HepG2 (cell line): ENCODE data around the gene MMP24OS. TPM values are rescaled to one million over a fixed set of nuclear protein-coding genes. Genes with fewer than 3 reads are reported as not detected.

Source experiments
- ARNT2 ChIP-seq: sonication (generic); formaldehyde crosslinking; IDR thresholded peaks from 2 replicates; pipeline ENCODE4 v1.8.0; 2022; ENCODE audit warnings: mild to moderate bottlenecking, low read depth, missing genetic modification reagents, moderate library complexity
- EP300 ChIP-seq, 3 experiments: sonication (generic) in 1 of 3; formaldehyde crosslinking in 1 of 3; IDR thresholded peaks; 2 replicates each; pipeline versions ENCODE4 v1.5.1 to v1.6.1; 2011 to 2020; ENCODE audit warnings: low read depth in 2 of 3, low read length in 2 of 3, borderline replicate concordance in 1 of 3, improper control_type of control experiment in 1 of 3, mild to moderate bottlenecking in 1 of 3, missing genetic modification reagents in 1 of 3, moderate library complexity in 1 of 3
- GFI1 ChIP-seq: sonication (generic); formaldehyde crosslinking; IDR thresholded peaks from 2 replicates; pipeline ENCODE4 v1.5.0; 2020; ENCODE audit warnings: missing genetic modification reagents, mild to moderate bottlenecking, borderline replicate concordance
- HDAC1 ChIP-seq: sonication (generic); formaldehyde crosslinking; IDR thresholded peaks from 2 replicates; pipeline ENCODE4 v1.5.1; 2020; ENCODE audit warnings: mild to moderate bottlenecking, missing genetic modification reagents
- HNF4G ChIP-seq, 2 experiments: sonication (generic) in 1 of 2; formaldehyde crosslinking in 1 of 2; IDR thresholded peaks; 2 replicates each; pipeline versions ENCODE4 v1.4.0 to v1.6.1; 2011 to 2020; ENCODE audit warnings: borderline replicate concordance in 2 of 2, low read depth in 2 of 2, mild to moderate bottlenecking in 2 of 2, low read length in 1 of 2, missing genetic modification reagents in 1 of 2, moderate library complexity in 1 of 2
- HOXA7 ChIP-seq: sonication (generic); formaldehyde crosslinking; IDR thresholded peaks from 2 replicates; pipeline ENCODE4 v1.8.1; 2022; ENCODE audit warnings: mild to moderate bottlenecking, missing genetic modification reagents, moderate library complexity
- KLF9 ChIP-seq: IDR thresholded peaks from 2 replicates; pipeline ENCODE4 v1.6.1; 2016; ENCODE audit warnings: low read depth
- MAFK ChIP-seq, 2 experiments: IDR thresholded peaks in 1 of 2; conservative IDR thresholded peaks in 1 of 2; 2 replicates each; pipeline ENCODE4 v1.6.1; 2011; ENCODE audit warnings: improper control_type of control experiment in 2 of 2, low read length in 2 of 2
- MEF2D ChIP-seq: sonication (generic); formaldehyde crosslinking; IDR thresholded peaks from 2 replicates; pipeline ENCODE4 v1.5.1; 2020; ENCODE audit warnings: mild to moderate bottlenecking, missing genetic modification reagents
- POLR2AphosphoS5 ChIP-seq: IDR thresholded peaks from 2 replicates; pipeline ENCODE4 v1.6.1; 2012; ENCODE audit warnings: low read depth, low read length
- PTBP1 ChIP-seq: fragments of 200-400 bp; formaldehyde crosslinking; IDR thresholded peaks from 2 replicates; pipeline ENCODE4 v1.6.1; 2018; ENCODE audit warnings: low read length, low read depth; ENCODE audit not compliant: poor library complexity, severe bottlenecking
- RBM22 ChIP-seq: fragments of 200-400 bp; formaldehyde crosslinking; optimal IDR thresholded peaks from 2 replicates; pipeline ENCODE3; 2017; ENCODE audit warnings: mild to moderate bottlenecking, low read length, moderate library complexity
- SAP130 ChIP-seq: IDR thresholded peaks from 2 replicates; pipeline ENCODE4 v1.6.1; 2016; ENCODE audit warnings: low read depth
- TBX2 ChIP-seq: sonication (generic); formaldehyde crosslinking; IDR thresholded peaks from 2 replicates; pipeline ENCODE4 v1.5.0; 2020; ENCODE audit warnings: missing genetic modification reagents, mild to moderate bottlenecking, borderline replicate concordance
- TCF7L2 ChIP-seq: IDR thresholded peaks from 2 replicates; pipeline ENCODE4 v1.6.1; 2011; ENCODE audit warnings: mild to moderate bottlenecking, low read depth, low read length, moderate library complexity
- TGIF2 ChIP-seq: IDR thresholded peaks from 2 replicates; pipeline ENCODE4 v1.6.1; 2016; ENCODE audit warnings: control low read depth, missing compliant biosample characterization
- ZFP1 ChIP-seq: IDR thresholded peaks from 2 replicates; pipeline ENCODE4 v1.6.1; 2016
- ZMYM3 ChIP-seq: sonication (generic); formaldehyde crosslinking; IDR thresholded peaks from 2 replicates; pipeline ENCODE4 v1.5.1; 2020; ENCODE audit warnings: mild to moderate bottlenecking, missing genetic modification reagents
- ZNF17 ChIP-seq: sonication (generic); formaldehyde crosslinking; IDR thresholded peaks from 2 replicates; pipeline ENCODE4 v1.5.0; 2020; ENCODE audit warnings: mild to moderate bottlenecking, missing genetic modification reagents
- ZNF24 ChIP-seq: fragments of 450-650 bp; IDR thresholded peaks from 2 replicates; pipeline ENCODE4 v1.6.1; 2017; ENCODE audit warnings: antibody characterized with exemption, mild to moderate bottlenecking
- ZNF317 ChIP-seq: sonication (generic); formaldehyde crosslinking; IDR thresholded peaks from 2 replicates; pipeline ENCODE4 v1.5.0; 2020; ENCODE audit warnings: mild to moderate bottlenecking, missing genetic modification reagents
- ZNF484 ChIP-seq: sonication (generic); formaldehyde crosslinking; IDR thresholded peaks from 2 replicates; pipeline ENCODE4 v1.5.1; 2020; ENCODE audit warnings: mild to moderate bottlenecking, low read depth, missing genetic modification reagents, borderline replicate concordance
- ZNF569 ChIP-seq: sonication (generic); formaldehyde crosslinking; IDR thresholded peaks from 2 replicates; pipeline ENCODE4 v1.5.0; 2020; ENCODE audit warnings: mild to moderate bottlenecking, missing genetic modification reagents, moderate library complexity, borderline replicate concordance
- ZNF615 ChIP-seq: sonication (generic); formaldehyde crosslinking; IDR thresholded peaks from 2 replicates; pipeline ENCODE4 v1.5.0; 2020; ENCODE audit warnings: mild to moderate bottlenecking, missing genetic modification reagents, borderline replicate concordance
- ZNF670 ChIP-seq: sonication (generic); formaldehyde crosslinking; IDR thresholded peaks from 2 replicates; pipeline ENCODE4 v1.8.0; 2022; ENCODE audit warnings: mild to moderate bottlenecking, missing genetic modification reagents, borderline replicate concordance
- ZNF724P ChIP-seq: sonication (generic); formaldehyde crosslinking; IDR thresholded peaks from 2 replicates; pipeline ENCODE4 v1.8.0; 2022; ENCODE audit warnings: missing genetic modification reagents, borderline replicate concordance
- ZNF816 ChIP-seq: sonication (generic); formaldehyde crosslinking; IDR thresholded peaks from 2 replicates; pipeline ENCODE4 v1.8.0; 2022; ENCODE audit warnings: missing genetic modification reagents, mild to moderate bottlenecking, borderline replicate concordance
- polyA plus RNA-seq, 8 experiments: library from polyadenylated mRNA; depleted of rRNA in 3 of 8; stranded (reverse) in 7 of 8; unstranded in 1 of 8; fragments of >200 nt; fragmentation: Illumina TruSeq in 4 of 8; extraction: Trizol in 4 of 8; gene quantifications; 2 replicates each; pipeline versions ENCODE4 v1.2.1 to v1.2.3, GENCODE V29; 2011 to 2016; ENCODE audit warnings: low read depth in 4 of 8, missing spikeins in 1 of 8, mixed read lengths in 1 of 8; ENCODE audit not compliant: insufficient read depth in 1 of 8
- total RNA-seq, 5 experiments: library from RNA; depleted of rRNA; stranded (reverse); fragments of >200 nt; fragmentation: Illumina TruSeq; extraction: Trizol; gene quantifications; 2 replicates each; pipeline ENCODE4 v1.2.3, GENCODE V29; 2016; ENCODE audit warnings: low read depth in 1 of 5
- TF ChIP-seq, protein P1 (sequence below): sonication (generic); formaldehyde crosslinking; IDR thresholded peaks from 2 replicates; pipeline ENCODE4 v1.5.0; 2020; ENCODE audit warnings: missing genetic modification reagents, mild to moderate bottlenecking, borderline replicate concordance
- TF ChIP-seq, protein P2 (sequence below): sonication (generic); formaldehyde crosslinking; IDR thresholded peaks from 2 replicates; pipeline ENCODE4 v1.8.0; 2023; ENCODE audit warnings: mild to moderate bottlenecking, missing genetic modification reagents

The MMP24OS gene
- total and polyA plus RNA-seq, 2 of the 13 experiments (the other 11 are each of a cell fraction or from before 2014, with no cell fraction given) = 6.0 to 8.5 TPM

DNA sequence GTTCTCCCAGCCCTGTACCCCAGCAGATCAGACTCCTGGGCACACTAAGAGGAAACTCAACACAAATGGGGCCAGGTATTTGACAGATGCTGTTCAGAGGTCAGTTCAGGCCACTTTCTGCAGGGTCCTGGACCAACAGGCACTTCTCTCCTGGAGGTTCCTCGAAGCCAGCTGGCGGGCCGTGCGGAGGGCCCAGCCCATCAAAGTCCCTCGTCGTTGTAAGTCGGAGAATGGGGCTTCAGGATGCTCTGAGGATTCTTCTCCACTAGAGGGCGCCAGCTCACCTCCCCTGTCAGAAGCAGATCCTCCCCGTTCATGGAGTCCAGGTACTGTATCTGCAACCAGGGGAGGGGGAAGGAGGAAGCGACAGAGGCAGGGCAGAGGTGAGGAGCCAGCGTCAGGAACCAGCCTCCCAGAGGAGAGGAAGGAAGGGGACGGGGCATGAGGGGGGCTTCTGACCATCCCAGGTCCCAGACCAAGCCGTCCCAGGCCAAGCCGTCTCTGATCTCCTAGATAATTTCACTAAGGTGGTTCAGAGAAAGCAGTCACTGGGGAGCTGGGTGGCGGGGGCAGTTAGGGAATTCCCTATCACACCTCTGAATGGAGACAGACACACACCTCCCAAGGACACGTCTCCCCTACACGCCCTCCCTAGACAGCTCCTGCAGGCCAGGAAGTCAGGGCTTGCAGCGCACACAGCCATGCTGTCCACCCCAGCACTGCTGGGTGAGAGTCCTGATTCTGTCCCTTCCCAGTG lies 26.0 kb upstream of the MMP24OS start (continued):
- TF ChIP-seq EP300 (IDR thresholded peaks at IDR 0.05; ENCODE audit: low read depth in 2 of 2, low read length in 2 of 2) (0 out of 4 replicates have a peak, but pooled peaks of 1 of the 2 experiments have one; percentile 12), EP300 (CRISPR knock-in tag; IDR thresholded peaks at IDR 0.05; ENCODE audit: borderline replicate concordance) (0 out of 2 replicates have a peak, but pooled peaks have one; percentile 18), HOXA7 (no peak), ZFP1 (CRISPR knock-in tag) (0 out of 2 replicates have a peak, but pooled peaks have one; percentile 62), ZNF569 (CRISPR knock-in tag) (no peak), ZNF17 (CRISPR knock-in tag) (no peak), HNF4G (IDR thresholded peaks at IDR 0.05; ENCODE audit: borderline replicate concordance, low read depth, low read length) (no peak), HNF4G (CRISPR knock-in tag; IDR thresholded peaks at IDR 0.05; ENCODE audit: borderline replicate concordance, low read depth) (no peak), ZNF317 (CRISPR knock-in tag) (no peak), ZNF484 (no peak), ZNF670 (no peak), ZNF615 (CRISPR knock-in tag) (no peak), HDAC1 (CRISPR knock-in tag) (no peak), POLR2AphosphoS5 (no peak), SAP130 (CRISPR knock-in tag) (peak; percentile 58), ZNF724P (CRISPR knock-in tag) (no peak), PTBP1 (no peak), TCF7L2 (no peak), ZNF24 (no peak), RBM22 (no peak), MAFK (conservative IDR thresholded peaks at IDR 0.05 in 1 of 2, IDR thresholded peaks at IDR 0.05 in 1 of 2; ENCODE audit: low read length in 2 of 2) (no peak), TGIF2 (CRISPR knock-in tag) (peak; percentile 44; the same call in 1 of the 2 replicates), KLF9 (no peak), MEF2D (CRISPR knock-in tag) (no peak), ZNF816 (no peak), TBX2 (CRISPR knock-in tag) (peak; percentile 43; the same call in 1 of the 2 replicates), ARNT2 (0 out of 2 replicates have a peak, but pooled peaks have one; percentile 30), GFI1 (CRISPR knock-in tag) (peak; percentile 30; the same call in 1 of the 2 replicates), ZMYM3 (CRISPR knock-in tag) (no peak; the same call in 1 of the 2 replicates)
- TF ChIP-seq, protein P1, sequence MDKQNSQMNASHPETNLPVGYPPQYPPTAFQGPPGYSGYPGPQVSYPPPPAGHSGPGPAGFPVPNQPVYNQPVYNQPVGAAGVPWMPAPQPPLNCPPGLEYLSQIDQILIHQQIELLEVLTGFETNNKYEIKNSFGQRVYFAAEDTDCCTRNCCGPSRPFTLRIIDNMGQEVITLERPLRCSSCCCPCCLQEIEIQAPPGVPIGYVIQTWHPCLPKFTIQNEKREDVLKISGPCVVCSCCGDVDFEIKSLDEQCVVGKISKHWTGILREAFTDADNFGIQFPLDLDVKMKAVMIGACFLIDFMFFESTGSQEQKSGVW (CRISPR knock-in tag) = no peak
- TF ChIP-seq, protein P2, sequence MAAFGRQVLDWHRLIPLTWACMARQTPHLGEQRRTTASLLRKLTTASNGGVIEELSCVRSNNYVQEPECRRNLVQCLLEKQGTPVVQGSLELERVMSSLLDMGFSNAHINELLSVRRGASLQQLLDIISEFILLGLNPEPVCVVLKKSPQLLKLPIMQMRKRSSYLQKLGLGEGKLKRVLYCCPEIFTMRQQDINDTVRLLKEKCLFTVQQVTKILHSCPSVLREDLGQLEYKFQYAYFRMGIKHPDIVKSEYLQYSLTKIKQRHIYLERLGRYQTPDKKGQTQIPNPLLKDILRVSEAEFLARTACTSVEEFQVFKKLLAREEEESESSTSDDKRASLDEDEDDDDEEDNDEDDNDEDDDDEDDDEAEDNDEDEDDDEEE (CRISPR knock-in tag) = no peak
